GM19351 (cell line): ENCODE measurements around the gene PRDX6.
"Not testable (repeated sequence)": the region's sequence is repeated elsewhere in the genome, so short reads cannot be mapped to it uniquely, and the experiment has no call there.

Experiments used
- ATAC-seq: cut with Tn5 transposase; IDR thresholded peaks from one replicate; pipeline ENCODE4 v1.9.1; 2021; ENCODE audit warnings: mild to moderate bottlenecking, moderate library complexity; ENCODE audit not compliant: unreplicated experiment

The PRDX6 gene

GRCh38 chr1:173477286-173478093, at the start of gene PRDX6:
PRDX6 (plus strand) TSS chr1:173477335; CDS start chr1:173477398, 63 bp downstream.
- ATAC-seq = peak; percentile 45

DNA sequence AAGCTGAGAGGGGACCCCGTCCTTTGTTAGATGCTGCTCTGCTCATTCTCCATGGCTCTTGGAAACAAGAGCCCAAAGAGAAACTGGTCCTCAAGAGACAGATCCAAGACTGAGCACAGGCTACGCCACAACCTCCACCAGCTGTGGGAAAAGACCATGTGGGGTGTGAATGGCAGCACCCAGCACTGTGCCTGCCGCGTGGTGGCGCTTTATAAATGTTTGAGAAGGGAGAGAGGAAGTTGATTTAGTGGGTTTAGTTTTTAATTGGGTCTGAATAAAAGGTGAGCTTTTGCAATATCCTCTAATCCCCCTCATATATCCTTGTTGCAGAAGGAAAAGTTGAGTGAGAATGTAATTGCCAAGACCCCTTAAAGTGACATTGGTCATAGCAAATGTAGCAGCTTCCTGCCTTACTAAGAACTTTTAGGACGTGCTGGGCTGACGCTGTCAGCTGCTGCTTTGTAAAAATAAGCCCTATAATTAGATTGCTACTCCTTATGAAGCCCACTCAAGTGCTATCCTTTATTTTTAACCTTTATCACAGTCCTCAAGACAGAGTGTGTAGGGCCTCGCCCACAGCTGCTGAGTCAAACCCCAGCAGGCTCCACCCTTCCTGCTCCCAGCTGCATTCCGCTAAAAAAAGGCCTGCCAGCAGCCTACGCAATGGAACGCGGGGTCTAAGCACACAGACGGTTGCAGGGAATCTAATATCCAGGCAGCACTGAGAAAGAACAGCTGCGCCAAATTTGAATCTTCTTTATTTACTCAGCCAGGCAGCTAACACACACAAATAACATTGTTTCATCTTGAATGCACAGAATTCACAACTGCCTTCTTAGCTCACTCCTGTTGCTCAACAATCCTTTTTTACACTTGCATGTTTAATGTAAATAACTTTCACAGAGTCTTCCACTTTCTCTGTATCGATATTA, 47.4 kb upstream of the PRDX6 start:
- ATAC-seq = peak; percentile 72

GRCh38 chr1:173430677-173431303, 46.3 kb upstream of the PRDX6 start:
- ATAC-seq = no peak

- ATAC-seq = peak; percentile 61
Observed at GRCh38 chr1:173431304-173432045, 45.7 kb upstream of the PRDX6 start.

DNA sequence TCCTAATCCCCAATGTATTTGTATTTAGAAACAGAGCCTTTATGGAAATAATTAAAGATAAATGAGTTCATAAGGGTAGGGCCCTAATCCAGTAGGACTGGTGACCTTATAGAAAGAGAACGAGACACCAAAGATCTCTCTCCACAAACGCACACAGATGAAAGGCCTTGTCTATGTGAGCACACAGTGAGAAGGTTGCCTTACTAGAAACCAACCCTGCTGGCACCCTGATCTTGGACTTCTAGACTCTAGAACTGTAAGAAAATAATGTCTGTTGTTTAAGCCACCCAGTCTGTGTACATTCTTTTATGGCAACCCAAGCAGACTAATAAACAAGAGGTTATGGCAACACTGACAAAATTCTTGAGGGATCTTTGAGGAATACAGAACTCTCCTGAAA, 44.8 kb upstream of the PRDX6 start:
- ATAC-seq = no peak

DNA sequence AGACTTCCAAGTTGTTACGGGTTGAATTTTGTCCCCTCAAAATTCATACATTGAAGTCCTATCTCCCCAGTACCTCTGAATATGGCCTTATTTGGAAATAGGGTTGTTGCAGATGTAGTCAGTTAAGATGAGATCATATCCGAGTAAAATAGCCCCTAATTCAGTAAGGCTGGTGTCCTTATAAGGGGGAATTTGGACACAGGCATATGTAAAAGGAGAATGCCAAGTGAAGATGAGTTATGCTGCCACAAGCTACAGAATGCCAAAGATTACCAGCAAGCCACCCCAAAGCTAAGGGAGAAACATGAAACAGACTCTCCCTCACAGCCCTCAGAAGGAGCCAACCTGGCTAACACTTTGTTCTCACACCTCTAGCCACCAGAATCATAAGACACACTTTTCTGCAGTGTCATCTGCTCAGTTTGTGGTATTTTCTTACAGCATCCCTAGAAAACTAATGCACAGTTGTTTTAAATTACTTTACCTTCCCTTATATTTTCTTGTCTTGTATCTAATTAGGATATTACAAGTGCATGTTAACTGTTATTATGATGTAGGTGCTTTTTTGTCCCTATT, 43.3 kb upstream of the PRDX6 start:
- ATAC-seq = no peak

DNA sequence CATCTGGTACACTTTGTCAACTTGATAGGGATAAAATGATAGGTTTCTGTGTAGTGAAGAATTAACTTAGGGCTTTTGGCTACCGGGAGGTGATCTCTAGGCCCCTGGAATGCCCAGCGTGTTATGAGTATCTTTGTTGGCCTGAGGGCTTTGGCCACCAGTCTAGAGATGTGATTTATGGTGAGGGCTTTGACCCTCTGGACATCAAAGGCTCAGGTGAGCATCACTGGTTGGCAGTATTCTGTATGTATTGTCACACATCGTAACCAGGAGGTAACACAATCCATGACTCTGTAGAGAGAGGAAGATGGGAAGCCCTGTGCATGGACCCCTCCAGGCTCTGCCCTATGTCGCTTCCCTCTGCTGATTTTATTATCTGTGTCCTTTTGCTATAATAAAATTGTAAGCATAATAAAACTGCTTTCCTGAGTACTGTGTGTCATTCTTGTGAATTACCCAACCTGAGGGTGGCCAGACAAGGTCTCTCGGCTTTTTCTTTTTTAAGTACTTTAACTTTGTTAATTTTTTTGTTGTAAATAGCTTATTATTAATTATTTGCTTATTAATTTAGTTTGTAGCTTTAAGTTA, 40.2 kb upstream of the PRDX6 start:
- ATAC-seq = no peak

DNA sequence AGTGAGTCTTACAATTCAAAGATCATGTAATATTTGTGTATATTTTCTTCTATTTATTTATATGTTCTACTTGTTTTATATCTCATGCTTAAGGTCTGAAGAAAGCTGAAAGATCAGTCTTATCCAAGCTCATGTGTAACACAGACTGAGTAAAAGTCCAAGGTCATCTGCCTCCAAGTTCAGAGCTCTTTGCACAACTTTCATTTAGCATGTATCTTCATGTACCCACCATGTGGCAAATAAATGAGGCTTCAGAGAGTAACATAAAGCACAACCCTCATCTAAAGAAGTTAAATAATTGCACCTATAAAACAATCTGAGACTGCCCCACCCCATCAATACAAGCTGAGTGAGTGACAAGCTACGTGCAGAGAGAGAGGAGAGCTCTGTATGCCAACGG, 38.5 kb upstream of the PRDX6 start:
- no peak for ATAC-seq

GRCh38 chr1:173440430-173440829, 36.7 kb upstream of the PRDX6 start:
- no peak for ATAC-seq

GRCh38 chr1:173444757-173445156, 32.4 kb upstream of the PRDX6 start:
- peak; percentile 50 for ATAC-seq

DNA sequence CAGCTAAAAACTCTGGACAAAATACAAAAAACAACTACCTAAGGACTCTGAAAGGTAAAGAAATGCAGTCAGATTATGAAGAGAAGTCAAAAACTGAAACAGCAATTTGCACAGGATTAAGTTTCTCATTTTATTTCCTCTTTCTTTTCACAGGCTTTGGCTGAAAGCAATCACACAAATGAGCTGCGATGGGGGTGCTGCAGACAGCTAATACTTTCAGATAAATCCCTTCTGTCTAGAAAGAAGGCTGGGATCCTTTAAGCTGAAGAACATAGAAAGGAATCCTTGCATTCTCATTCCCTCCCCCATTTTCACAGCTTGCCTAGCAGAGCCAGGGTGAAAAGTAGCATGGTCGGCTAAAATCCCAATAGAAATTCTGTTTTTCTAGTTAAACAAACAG, 32.0 kb upstream of the PRDX6 start:
- peak; percentile 37 for ATAC-seq

- no peak for ATAC-seq
Observed at GRCh38 chr1:173445656-173446055, 31.5 kb upstream of the PRDX6 start.

GRCh38 chr1:173447224-173447623, 29.9 kb upstream of the PRDX6 start:
- no peak for ATAC-seq

DNA sequence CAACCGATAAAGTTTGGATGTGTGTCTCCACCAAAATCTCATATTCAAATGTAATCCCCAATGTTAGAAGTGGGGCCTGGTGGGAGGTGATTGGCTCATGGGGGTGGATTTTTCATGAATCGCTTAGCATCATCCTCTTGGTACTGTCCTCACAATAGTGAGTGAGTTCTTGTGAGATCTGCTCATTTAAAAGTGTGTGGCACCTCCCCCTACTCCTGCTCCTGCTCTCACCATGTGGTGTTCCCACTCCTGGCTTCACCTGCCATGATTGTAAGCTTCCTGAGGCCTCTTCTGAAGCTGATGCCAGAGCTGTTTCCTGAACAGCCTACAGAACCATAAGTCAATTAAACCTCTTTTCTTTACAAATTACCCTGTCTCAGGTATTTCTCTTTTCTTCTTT, 28.2 kb upstream of the PRDX6 start:
- ATAC-seq = no peak

GRCh38 chr1:173451981-173452380, 25.2 kb upstream of the PRDX6 start:
- ATAC-seq = no peak

DNA sequence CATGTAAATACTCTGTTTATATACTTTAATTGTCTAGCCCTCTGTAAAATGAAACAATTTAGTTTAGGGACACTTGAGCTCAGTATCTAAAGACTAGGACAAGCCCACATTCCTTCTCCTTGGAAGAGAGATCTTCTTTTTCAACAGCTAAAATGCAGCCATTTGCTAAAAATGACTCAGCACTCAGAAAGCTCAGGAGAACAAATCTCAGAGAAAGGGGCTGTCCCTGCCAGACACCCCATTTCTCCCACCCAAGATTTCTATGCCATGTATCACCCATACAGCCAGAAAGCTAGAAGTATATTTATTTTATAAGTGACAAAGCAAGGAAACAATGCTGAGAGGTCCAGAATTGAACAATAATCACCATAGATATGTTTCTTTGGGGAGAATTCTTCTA, 23.2 kb upstream of the PRDX6 start:
- no peak for ATAC-seq

DNA sequence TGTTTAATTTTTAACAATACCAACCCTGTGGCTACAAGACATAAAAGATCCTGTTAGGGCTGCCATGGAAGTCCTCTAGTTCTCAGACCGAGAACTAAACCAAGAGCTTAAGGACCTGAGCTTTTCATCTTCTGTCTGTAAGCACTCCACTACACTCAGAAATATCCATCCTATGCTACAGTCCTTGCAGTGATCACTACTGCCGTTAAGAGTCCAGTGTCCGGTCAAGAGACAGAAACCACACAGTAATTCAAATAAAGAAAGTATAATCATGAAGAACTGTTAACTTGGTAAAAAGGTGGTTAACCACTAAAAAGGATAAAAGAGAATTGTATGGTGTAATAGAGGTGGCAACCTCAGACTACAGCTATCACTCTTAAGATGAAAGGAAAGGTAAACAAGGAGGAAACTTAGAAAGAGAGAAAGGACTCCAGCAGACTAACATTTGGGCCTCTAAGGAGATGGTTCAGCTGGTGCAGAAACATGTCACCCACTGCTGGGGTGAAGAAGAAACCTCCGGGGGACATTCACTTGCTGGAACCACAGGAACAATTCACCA, 22.1 kb upstream of the PRDX6 start:
- ATAC-seq = no peak

GRCh38 chr1:173459885-173460284, 17.2 kb upstream of the PRDX6 start:
- no peak for ATAC-seq

- ATAC-seq = not testable (repeated sequence)
Observed at GRCh38 chr1:173462666-173463065, 14.5 kb upstream of the PRDX6 start.

DNA sequence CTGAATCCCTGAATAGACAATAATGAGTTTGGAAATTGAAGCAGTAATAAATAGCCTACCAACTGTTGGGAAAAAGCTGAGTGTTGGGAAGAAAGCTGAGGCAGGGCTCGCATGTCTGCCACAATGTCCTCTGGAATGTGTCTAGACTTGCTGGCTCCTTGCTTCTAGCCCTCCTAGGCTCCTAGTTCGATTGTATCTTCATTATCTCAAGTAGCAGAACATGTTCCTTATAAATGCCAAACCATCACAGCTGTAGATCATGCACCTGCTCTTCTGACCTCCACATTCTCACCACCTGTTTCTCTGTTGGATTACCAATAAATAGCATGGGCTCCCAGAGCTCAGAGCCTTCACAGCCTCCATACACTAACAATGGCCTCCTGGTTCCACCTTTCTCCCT, 12.9 kb upstream of the PRDX6 start:
- not testable (repeated sequence) for ATAC-seq
